GM12873 (cell line): ENCODE measurements around the gene SERTM2.

Source experiments
- CTCF ChIP-seq: IDR thresholded peaks from 2 replicates; pipeline ENCODE4 v1.5.1; 2012; ENCODE audit warnings: low read depth, mild to moderate bottlenecking, moderate library complexity, low read length, control low read depth; ENCODE audit not compliant: insufficient read depth; ENCODE audit errors: missing control alignments

SERTM2 gene

GRCh38 chrX:111511477-111511876, at the start of gene SERTM2:
SERTM2 (plus strand) TSS chrX:111511645; CDS start chrX:111518858, 7,213 bp downstream.
- no peak for TF ChIP-seq CTCF

GRCh38 chrX:111465669-111466068, 45.8 kb upstream of the SERTM2 start:
- TF ChIP-seq CTCF, result no peak

- no peak for TF ChIP-seq CTCF
Observed at GRCh38 chrX:111467896-111468295, 43.5 kb upstream of the SERTM2 start.

GRCh38 chrX:111470681-111471403, 40.6 kb upstream of the SERTM2 start:
- TF ChIP-seq CTCF, result no peak

- no peak for TF ChIP-seq CTCF
Observed at GRCh38 chrX:111481896-111482295, 29.5 kb upstream of the SERTM2 start.

GRCh38 chrX:111483135-111483534, 28.3 kb upstream of the SERTM2 start:
- TF ChIP-seq CTCF, result no peak

- no peak for TF ChIP-seq CTCF
Observed at GRCh38 chrX:111483881-111484280, 27.6 kb upstream of the SERTM2 start.
